ENCODE results near the gene MAPKAPK2. TPM values are rescaled to one million over a fixed set of nuclear protein-coding genes. Genes with fewer than 3 reads are reported as not detected.
A peak's percentile ranks its signal among the peaks of the same experiment; 100 is the strongest.

MAPKAPK2 gene
- total and polyA plus RNA-seq, 2 donors (not counting 1 experiment from before 2014, with no cell fraction given): 60.3 to 85.8 TPM

GRCh38 chr1:206734499-206735142 lies 49.9 kb downstream of the MAPKAPK2 start:
- no peaks in the 10 kb centered on the region for H3K9me3 ChIP-seq (ENCODE audit: control extremely low read depth in 1 of 3, control insufficient read depth in 2 of 3, insufficient read depth in 1 of 3, low read length in 2 of 3)
- no peaks in the 10 kb centered on the region for H3K79me2 ChIP-seq (ENCODE audit: control insufficient read depth, insufficient read depth, low read length)
- H3K9me3 Mint-ChIP-seq (ENCODE audit: insufficient read depth): no peaks in the 10 kb centered on the region
- ChIA-PET POLR2A (interaction anchor here (0.6 to 1.3 kb wide), 4 partner anchors 69 to 178 kb away, joined by 3 to 9 read pairs (median 4); no protein-coding TSS in a partner anchor), CTCF (interaction anchor here (0.8 to 9.2 kb wide), 76 partner anchors 8 to 273 kb away, joined by 3 to 278 read pairs (median 6); partner anchors contain the start of genes DYRK3, EIF2D, FCAMR and FCMR)
- ATAC-seq (ENCODE audit: low read depth) (peak; percentile 80), DNase-seq (peak; percentile 80)
- no peak overlapping the region for H2AFZ ChIP-seq (ENCODE audit: insufficient read depth, low read depth, low read length, poor library complexity, severe bottlenecking)
- intact Hi-C loops (cut with micrococcal nuclease): loop anchor here (1.0 to 2.0 kb wide), 5 partner anchors 36 to 248 kb away; partner anchors contain the start of gene IL19
- no peak overlapping the region for H3K4me3 Mint-ChIP-seq
- WGBS (ENCODE audit: insufficient coverage): 71% methylated on average over 8 of the region's 9 CpGs
- no peaks in the 10 kb centered on the region for H3K27me3 Mint-ChIP-seq
- H4K20me1 ChIP-seq (ENCODE audit: control insufficient read depth, insufficient read depth, low read length, poor library complexity, severe bottlenecking): peaks cover 9% of the 10 kb centered on the region
- no peak overlapping the region for H3K9ac ChIP-seq (ENCODE audit: low read length)
- peaks cover 2 to 48% of the 10 kb centered on the region in 2 experiments for H3K36me3 ChIP-seq (replicated peaks in 1 of 2; ENCODE audit: control extremely low read depth in 1 of 2, control insufficient read depth in 1 of 2, extremely low read depth in 1 of 2, insufficient read depth in 2 of 2, low read length in 1 of 2)
- no peak overlapping the region for H3K27ac ChIP-seq (ENCODE audit: low read length in 2 of 2)
- no peaks in the 10 kb centered on the region for H3K27me3 ChIP-seq (replicated peaks in 1 of 4; ENCODE audit: control extremely low read depth in 1 of 4, control insufficient read depth in 3 of 4, insufficient read depth in 4 of 4, low read length in 3 of 4)
- peaks cover 45% of the 10 kb centered on the region for H3K4me1 Mint-ChIP-seq
- no peak for TF ChIP-seq EZH2 (IDR thresholded peaks at IDR 0.05; ENCODE audit: borderline replicate concordance, insufficient read depth, low read depth, low read length, poor library complexity, severe bottlenecking)
- TF ChIP-seq CTCF (IDR thresholded peaks at IDR 0.05): peak; percentile 86
- H3K4me2 ChIP-seq (replicated peaks; ENCODE audit: low read depth, low read length, poor library complexity, severe bottlenecking): no peak overlapping the region
- H3K4me3 ChIP-seq (ENCODE audit: control extremely low read depth in 1 of 5, extremely low read depth in 1 of 5, insufficient read depth in 1 of 5, low read depth in 2 of 5, low read length in 4 of 5): no peak overlapping the region
- H3K27ac Mint-ChIP-seq: peak overlapping the region; percentile 69
- H3K4me1 ChIP-seq (ENCODE audit: control insufficient read depth in 2 of 2, insufficient read depth in 2 of 2, low read length in 2 of 2): peaks cover 20 to 37% of the 10 kb centered on the region in 2 donors

GRCh38 chr1:206735553-206736031 lies 50.9 kb downstream of the MAPKAPK2 start:
- no peak overlapping the region for H3K4me3 ChIP-seq (ENCODE audit: control extremely low read depth in 1 of 5, extremely low read depth in 1 of 5, insufficient read depth in 1 of 5, low read depth in 2 of 5, low read length in 4 of 5)
- no peak overlapping the region for H3K9ac ChIP-seq (ENCODE audit: low read length)
- no peak overlapping the region for H3K4me2 ChIP-seq (replicated peaks; ENCODE audit: low read depth, low read length, poor library complexity, severe bottlenecking)
- 69% methylated on average over 4 of the region's 5 CpGs for WGBS (ENCODE audit: insufficient coverage)
- peak overlapping the region; percentile 5 for H3K27ac Mint-ChIP-seq
- H3K27me3 Mint-ChIP-seq: no peaks in the 10 kb centered on the region
- H3K4me3 Mint-ChIP-seq: no peak overlapping the region
- H3K27me3 ChIP-seq (replicated peaks in 1 of 4; ENCODE audit: control extremely low read depth in 1 of 4, control insufficient read depth in 3 of 4, insufficient read depth in 4 of 4, low read length in 3 of 4): no peaks in the 10 kb centered on the region
- no peaks in the 10 kb centered on the region for H3K9me3 ChIP-seq (ENCODE audit: control extremely low read depth in 1 of 3, control insufficient read depth in 2 of 3, insufficient read depth in 1 of 3, low read length in 2 of 3)
- H3K79me2 ChIP-seq (ENCODE audit: control insufficient read depth, insufficient read depth, low read length): no peaks in the 10 kb centered on the region
- H3K36me3 ChIP-seq (replicated peaks in 1 of 2; ENCODE audit: control extremely low read depth in 1 of 2, control insufficient read depth in 1 of 2, extremely low read depth in 1 of 2, insufficient read depth in 2 of 2, low read length in 1 of 2): peaks cover 2 to 39% of the 10 kb centered on the region in 2 experiments
- H3K4me1 ChIP-seq (ENCODE audit: control insufficient read depth in 2 of 2, insufficient read depth in 2 of 2, low read length in 2 of 2): peaks cover 25 to 43% of the 10 kb centered on the region in 2 donors
- H3K27ac ChIP-seq (ENCODE audit: low read length in 2 of 2): no peak overlapping the region
- no peak overlapping the region for H2AFZ ChIP-seq (ENCODE audit: insufficient read depth, low read depth, low read length, poor library complexity, severe bottlenecking)
- H3K9me3 Mint-ChIP-seq (ENCODE audit: insufficient read depth): no peaks in the 10 kb centered on the region
- ChIA-PET POLR2A (interaction anchor here (1.1 to 1.6 kb wide), 2 partner anchors 68 to 69 kb away, joined by 3 read pairs; no protein-coding TSS in a partner anchor), CTCF (interaction anchor here (0.9 to 9.2 kb wide), 51 partner anchors 8 to 270 kb away, joined by 3 to 278 read pairs (median 7); partner anchors contain the start of genes DYRK3, FCAMR, FCMR and IL10)
- intact Hi-C loops (cut with micrococcal nuclease): loop anchor here (2.0 kb wide), 1 partner anchor 35 kb away; the partner anchor contains the start of gene IL19
- TF ChIP-seq EZH2 (IDR thresholded peaks at IDR 0.05; ENCODE audit: borderline replicate concordance, insufficient read depth, low read depth, low read length, poor library complexity, severe bottlenecking) (no peak), CTCF (IDR thresholded peaks at IDR 0.05) (no peak)
- peaks cover 9% of the 10 kb centered on the region for H4K20me1 ChIP-seq (ENCODE audit: control insufficient read depth, insufficient read depth, low read length, poor library complexity, severe bottlenecking)
- no peak for DNase-seq
- peaks cover 50% of the 10 kb centered on the region for H3K4me1 Mint-ChIP-seq
- no peak for ATAC-seq (ENCODE audit: low read depth)
